ENCODE data around the gene MTM1.

DNA sequence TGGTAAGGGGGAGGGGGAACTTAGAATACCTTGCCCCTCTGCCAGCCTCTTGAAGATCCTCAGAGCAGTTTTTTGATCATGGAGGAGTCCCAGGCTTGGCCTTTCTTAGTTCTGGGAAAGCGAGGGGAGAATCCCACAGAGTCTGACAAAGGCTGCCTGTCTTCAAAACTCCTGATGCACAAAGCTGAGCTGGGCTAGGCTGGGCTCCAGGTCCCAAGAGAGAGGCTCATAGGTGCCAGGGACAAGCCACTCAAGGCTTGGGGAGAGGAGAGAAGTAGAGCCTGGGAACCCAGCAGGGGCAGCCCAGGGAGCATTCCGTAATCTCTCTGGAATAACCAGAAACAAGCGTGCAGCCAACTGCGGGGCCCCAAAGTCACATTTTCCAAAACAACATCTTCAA, 37.0 kb upstream of the MTM1 start:
- TF ChIP-seq, protein P1, sequence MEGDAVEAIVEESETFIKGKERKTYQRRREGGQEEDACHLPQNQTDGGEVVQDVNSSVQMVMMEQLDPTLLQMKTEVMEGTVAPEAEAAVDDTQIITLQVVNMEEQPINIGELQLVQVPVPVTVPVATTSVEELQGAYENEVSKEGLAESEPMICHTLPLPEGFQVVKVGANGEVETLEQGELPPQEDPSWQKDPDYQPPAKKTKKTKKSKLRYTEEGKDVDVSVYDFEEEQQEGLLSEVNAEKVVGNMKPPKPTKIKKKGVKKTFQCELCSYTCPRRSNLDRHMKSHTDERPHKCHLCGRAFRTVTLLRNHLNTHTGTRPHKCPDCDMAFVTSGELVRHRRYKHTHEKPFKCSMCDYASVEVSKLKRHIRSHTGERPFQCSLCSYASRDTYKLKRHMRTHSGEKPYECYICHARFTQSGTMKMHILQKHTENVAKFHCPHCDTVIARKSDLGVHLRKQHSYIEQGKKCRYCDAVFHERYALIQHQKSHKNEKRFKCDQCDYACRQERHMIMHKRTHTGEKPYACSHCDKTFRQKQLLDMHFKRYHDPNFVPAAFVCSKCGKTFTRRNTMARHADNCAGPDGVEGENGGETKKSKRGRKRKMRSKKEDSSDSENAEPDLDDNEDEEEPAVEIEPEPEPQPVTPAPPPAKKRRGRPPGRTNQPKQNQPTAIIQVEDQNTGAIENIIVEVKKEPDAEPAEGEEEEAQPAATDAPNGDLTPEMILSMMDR (IDR thresholded peaks at IDR 0.05) = no peak
- TF ChIP-seq POLR2A (IDR thresholded peaks at IDR 0.05) = no peak
